K562 (cell line): ENCODE results near the gene CAPZB. TPM values are rescaled to one million over a fixed set of nuclear protein-coding genes. Genes with fewer than 3 reads are reported as not detected.

Experiments
- CBFA2T2 ChIP-seq: fragments of 450-650 bp; conservative IDR thresholded peaks from 2 replicates; pipeline ENCODE4 v1.6.1; 2017; ENCODE audit warnings: mild to moderate bottlenecking
- ELF2 ChIP-seq: fragments of 250-450 bp; sonication (Bioruptor Pico); IDR thresholded peaks from 2 replicates; pipeline ENCODE4 v1.5.0; 2021; ENCODE audit warnings: mild to moderate bottlenecking
- ILF3 ChIP-seq: fragments of 450-650 bp; IDR thresholded peaks from 2 replicates; pipeline ENCODE4 v1.6.1; 2018; ENCODE audit warnings: antibody characterized with exemption, mild to moderate bottlenecking, moderate library complexity, borderline replicate concordance
- KLF1 ChIP-seq: fragments of 450-650 bp; IDR thresholded peaks from 2 replicates; pipeline ENCODE4 v1.6.1; 2016; ENCODE audit warnings: missing genetic modification characterization, missing compliant biosample characterization
- NRF1 ChIP-seq, 2 experiments: fragments of 450-650 bp; IDR thresholded peaks in 1 of 2; conservative IDR thresholded peaks in 1 of 2; 2 replicates each; pipeline ENCODE4 v1.6.1; 2014; ENCODE audit warnings: mild to moderate bottlenecking in 2 of 2
- PHB2 ChIP-seq: fragments of 450-650 bp; IDR thresholded peaks from 2 replicates; pipeline ENCODE4 v1.6.1; 2017; ENCODE audit warnings: low read depth
- PHF21A ChIP-seq: fragments of 450-650 bp; IDR thresholded peaks from 2 replicates; pipeline ENCODE4 v1.6.1; 2017; ENCODE audit warnings: low read depth, borderline replicate concordance
- POU5F1 ChIP-seq: fragments of 150-350 bp; IDR thresholded peaks from 2 replicates; pipeline ENCODE4 v1.6.1; 2014; ENCODE audit warnings: borderline replicate concordance, low read length, low read depth, mild to moderate bottlenecking; ENCODE audit not compliant: partially characterized antibody
- SAFB2 ChIP-seq: fragments of 200-400 bp; formaldehyde crosslinking; IDR thresholded peaks from 2 replicates; pipeline ENCODE4 v1.6.1; 2018; ENCODE audit warnings: borderline replicate concordance, low read length, low read depth, moderate library complexity; ENCODE audit not compliant: severe bottlenecking
- TAF1 ChIP-seq: IDR thresholded peaks from 2 replicates; pipeline ENCODE4 v1.6.1; 2011; ENCODE audit warnings: mild to moderate bottlenecking, low read length, moderate library complexity; ENCODE audit not compliant: insufficient read depth, control insufficient read depth, severe bottlenecking; ENCODE audit errors: extremely low read depth
- ZNF3 ChIP-seq: fragments of 250-450 bp; sonication (Bioruptor Pico); IDR thresholded peaks from 2 replicates; pipeline ENCODE4 v1.5.0; 2021; ENCODE audit warnings: mild to moderate bottlenecking, moderate library complexity
- ZNF583 ChIP-seq: fragments of 250-450 bp; sonication (Bioruptor Pico); IDR thresholded peaks from 2 replicates; pipeline ENCODE4 v1.4.0; 2020
- polyA plus RNA-seq, 8 experiments: library from polyadenylated mRNA; depleted of rRNA in 4 of 8; stranded (reverse) in 5 of 8; unstranded in 3 of 8; fragments of >200 nt; fragmentation: Nextera tagmentation in 2 of 8; fragmentation: Illumina TruSeq in 1 of 8; extraction: Ambion mirVana in 2 of 8; extraction: Trizol in 1 of 8; gene quantifications; 2 replicates each; pipeline versions ENCODE4 v1.2.1 to v1.2.3, GENCODE V29; 2011 to 2014; ENCODE audit warnings: inconsistent platforms in 1 of 8, missing spikeins in 1 of 8
- total RNA-seq, 7 experiments: library from RNA; depleted of rRNA in 6 of 7; stranded (reverse); fragments of >200 nt in 6 of 7; fragmentation: Illumina TruSeq in 2 of 7; extraction: Trizol in 2 of 7; gene quantifications; 2 replicates each; pipeline versions ENCODE4 v1.2.1 to v1.2.3, GENCODE V29; 2011 to 2021; ENCODE audit warnings: low replicate concordance in 1 of 7
- TF ChIP-seq, protein P1 (sequence below): fragments of 150-350 bp; IDR thresholded peaks from 2 replicates; pipeline ENCODE4 v1.6.1; 2014; ENCODE audit warnings: low read depth, mild to moderate bottlenecking, low read length, borderline replicate concordance
- TF ChIP-seq, protein P2 (sequence below): fragments of 250-450 bp; sonication (Bioruptor Pico); IDR thresholded peaks from 2 replicates; pipeline ENCODE4 v1.4.0; 2020; ENCODE audit warnings: mild to moderate bottlenecking, moderate library complexity, borderline replicate concordance
- TF ChIP-seq, protein P3 (sequence below): sonication (generic); formaldehyde crosslinking; IDR thresholded peaks from 2 replicates; pipeline ENCODE4 v1.8.0; 2023; ENCODE audit warnings: mild to moderate bottlenecking, missing genetic modification reagents
- TF ChIP-seq, protein P4 (sequence below): IDR thresholded peaks from 2 replicates; pipeline ENCODE4 v1.6.1; 2012; ENCODE audit warnings: low read depth, low read length, improper control_type of control experiment, borderline replicate concordance
- TF ChIP-seq, protein P5 (sequence below): fragments of 250-450 bp; sonication (Bioruptor Pico); IDR thresholded peaks from 2 replicates; pipeline ENCODE4 v1.5.0; 2021

CAPZB gene
- total and polyA plus RNA-seq, 9 of the 15 experiments (the other 6 are each of a cell fraction or from before 2014, with no cell fraction given), result 57.6 to 297 (median 125) TPM

DNA sequence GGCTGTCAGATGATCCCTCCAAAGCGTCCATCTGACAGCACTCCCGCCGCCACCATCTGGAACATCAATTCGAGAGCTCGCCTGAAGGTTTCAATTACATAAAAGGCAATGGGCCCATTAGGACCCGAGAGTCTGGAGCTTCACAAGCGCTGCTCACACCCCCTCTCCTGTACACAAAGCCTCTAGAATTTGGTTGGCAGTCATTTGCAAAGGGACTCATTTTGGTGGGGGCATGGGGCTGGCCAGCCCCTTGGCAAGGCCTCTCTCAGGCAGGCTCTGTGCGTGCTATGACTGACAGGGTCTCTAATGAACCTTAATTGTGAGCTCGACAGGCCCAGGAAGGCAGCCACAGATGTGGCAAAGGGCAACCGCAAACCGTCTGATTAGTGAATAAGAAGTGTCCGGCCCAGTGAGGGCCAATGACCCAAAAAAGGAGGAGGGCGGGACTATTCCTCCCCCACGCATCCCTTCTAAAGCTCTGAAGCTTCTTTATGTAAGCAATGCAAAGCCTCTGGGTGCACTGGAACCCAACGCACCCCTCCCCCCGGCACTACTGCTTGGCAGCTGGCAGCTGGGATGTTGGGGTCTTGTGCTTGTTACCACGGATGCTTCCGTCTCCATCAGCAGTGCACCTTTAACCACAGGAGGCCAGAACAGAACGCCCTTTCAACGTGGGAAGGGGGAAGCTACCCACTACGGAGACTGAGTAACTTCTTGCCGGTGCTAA, 79.4 kb downstream of the CAPZB start (continued):
- TF ChIP-seq, protein P1, sequence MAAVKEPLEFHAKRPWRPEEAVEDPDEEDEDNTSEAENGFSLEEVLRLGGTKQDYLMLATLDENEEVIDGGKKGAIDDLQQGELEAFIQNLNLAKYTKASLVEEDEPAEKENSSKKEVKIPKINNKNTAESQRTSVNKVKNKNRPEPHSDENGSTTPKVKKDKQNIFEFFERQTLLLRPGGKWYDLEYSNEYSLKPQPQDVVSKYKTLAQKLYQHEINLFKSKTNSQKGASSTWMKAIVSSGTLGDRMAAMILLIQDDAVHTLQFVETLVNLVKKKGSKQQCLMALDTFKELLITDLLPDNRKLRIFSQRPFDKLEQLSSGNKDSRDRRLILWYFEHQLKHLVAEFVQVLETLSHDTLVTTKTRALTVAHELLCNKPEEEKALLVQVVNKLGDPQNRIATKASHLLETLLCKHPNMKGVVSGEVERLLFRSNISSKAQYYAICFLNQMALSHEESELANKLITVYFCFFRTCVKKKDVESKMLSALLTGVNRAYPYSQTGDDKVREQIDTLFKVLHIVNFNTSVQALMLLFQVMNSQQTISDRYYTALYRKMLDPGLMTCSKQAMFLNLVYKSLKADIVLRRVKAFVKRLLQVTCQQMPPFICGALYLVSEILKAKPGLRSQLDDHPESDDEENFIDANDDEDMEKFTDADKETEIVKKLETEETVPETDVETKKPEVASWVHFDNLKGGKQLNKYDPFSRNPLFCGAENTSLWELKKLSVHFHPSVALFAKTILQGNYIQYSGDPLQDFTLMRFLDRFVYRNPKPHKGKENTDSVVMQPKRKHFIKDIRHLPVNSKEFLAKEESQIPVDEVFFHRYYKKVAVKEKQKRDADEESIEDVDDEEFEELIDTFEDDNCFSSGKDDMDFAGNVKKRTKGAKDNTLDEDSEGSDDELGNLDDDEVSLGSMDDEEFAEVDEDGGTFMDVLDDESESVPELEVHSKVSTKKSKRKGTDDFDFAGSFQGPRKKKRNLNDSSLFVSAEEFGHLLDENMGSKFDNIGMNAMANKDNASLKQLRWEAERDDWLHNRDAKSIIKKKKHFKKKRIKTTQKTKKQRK, result no peak
- TF ChIP-seq, protein P2, sequence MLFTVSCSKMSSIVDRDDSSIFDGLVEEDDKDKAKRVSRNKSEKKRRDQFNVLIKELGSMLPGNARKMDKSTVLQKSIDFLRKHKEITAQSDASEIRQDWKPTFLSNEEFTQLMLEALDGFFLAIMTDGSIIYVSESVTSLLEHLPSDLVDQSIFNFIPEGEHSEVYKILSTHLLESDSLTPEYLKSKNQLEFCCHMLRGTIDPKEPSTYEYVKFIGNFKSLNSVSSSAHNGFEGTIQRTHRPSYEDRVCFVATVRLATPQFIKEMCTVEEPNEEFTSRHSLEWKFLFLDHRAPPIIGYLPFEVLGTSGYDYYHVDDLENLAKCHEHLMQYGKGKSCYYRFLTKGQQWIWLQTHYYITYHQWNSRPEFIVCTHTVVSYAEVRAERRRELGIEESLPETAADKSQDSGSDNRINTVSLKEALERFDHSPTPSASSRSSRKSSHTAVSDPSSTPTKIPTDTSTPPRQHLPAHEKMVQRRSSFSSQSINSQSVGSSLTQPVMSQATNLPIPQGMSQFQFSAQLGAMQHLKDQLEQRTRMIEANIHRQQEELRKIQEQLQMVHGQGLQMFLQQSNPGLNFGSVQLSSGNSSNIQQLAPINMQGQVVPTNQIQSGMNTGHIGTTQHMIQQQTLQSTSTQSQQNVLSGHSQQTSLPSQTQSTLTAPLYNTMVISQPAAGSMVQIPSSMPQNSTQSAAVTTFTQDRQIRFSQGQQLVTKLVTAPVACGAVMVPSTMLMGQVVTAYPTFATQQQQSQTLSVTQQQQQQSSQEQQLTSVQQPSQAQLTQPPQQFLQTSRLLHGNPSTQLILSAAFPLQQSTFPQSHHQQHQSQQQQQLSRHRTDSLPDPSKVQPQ (CRISPR knock-in tag), result no peak
- no peak for TF ChIP-seq ZNF3
- no peak for TF ChIP-seq ILF3
- TF ChIP-seq NRF1 (conservative IDR thresholded peaks at IDR 0.05 in 1 of 2, IDR thresholded peaks at IDR 0.05 in 1 of 2), result peak; percentile 9 to 29; a peak in 1 of 4 replicates
- no peak for TF ChIP-seq KLF1
- TF ChIP-seq, protein P3, sequence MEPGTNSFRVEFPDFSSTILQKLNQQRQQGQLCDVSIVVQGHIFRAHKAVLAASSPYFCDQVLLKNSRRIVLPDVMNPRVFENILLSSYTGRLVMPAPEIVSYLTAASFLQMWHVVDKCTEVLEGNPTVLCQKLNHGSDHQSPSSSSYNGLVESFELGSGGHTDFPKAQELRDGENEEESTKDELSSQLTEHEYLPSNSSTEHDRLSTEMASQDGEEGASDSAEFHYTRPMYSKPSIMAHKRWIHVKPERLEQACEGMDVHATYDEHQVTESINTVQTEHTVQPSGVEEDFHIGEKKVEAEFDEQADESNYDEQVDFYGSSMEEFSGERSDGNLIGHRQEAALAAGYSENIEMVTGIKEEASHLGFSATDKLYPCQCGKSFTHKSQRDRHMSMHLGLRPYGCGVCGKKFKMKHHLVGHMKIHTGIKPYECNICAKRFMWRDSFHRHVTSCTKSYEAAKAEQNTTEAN, result no peak
- TF ChIP-seq POU5F1, result no peak
- no peak for TF ChIP-seq ELF2 (CRISPR knock-in tag)
- TF ChIP-seq TAF1, result no peak
- no peak for TF ChIP-seq PHF21A
- TF ChIP-seq CBFA2T2, result no peak
- TF ChIP-seq, protein P4, sequence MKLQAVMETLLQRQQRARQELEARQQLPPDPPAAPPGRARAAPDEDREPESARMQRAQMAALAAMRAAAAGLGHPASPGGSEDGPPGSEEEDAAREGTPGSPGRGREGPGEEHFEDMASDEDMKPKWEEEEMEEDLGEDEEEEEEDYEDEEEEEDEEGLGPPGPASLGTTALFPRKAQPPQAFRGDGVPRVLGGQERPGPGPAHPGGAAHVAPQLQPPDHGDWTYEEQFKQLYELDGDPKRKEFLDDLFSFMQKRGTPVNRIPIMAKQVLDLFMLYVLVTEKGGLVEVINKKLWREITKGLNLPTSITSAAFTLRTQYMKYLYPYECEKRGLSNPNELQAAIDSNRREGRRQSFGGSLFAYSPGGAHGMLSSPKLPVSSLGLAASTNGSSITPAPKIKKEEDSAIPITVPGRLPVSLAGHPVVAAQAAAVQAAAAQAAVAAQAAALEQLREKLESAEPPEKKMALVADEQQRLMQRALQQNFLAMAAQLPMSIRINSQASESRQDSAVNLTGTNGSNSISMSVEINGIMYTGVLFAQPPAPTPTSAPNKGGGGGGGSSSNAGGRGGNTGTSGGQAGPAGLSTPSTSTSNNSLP, result no peak
- TF ChIP-seq, protein P5, sequence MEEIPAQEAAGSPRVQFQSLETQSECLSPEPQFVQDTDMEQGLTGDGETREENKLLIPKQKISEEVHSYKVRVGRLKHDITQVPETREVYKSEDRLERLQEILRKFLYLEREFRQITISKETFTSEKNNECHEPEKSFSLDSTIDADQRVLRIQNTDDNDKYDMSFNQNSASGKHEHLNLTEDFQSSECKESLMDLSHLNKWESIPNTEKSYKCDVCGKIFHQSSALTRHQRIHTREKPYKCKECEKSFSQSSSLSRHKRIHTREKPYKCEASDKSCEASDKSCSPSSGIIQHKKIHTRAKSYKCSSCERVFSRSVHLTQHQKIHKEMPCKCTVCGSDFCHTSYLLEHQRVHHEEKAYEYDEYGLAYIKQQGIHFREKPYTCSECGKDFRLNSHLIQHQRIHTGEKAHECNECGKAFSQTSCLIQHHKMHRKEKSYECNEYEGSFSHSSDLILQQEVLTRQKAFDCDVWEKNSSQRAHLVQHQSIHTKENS (CRISPR knock-in tag), result no peak
- no peak for TF ChIP-seq ZNF583 (CRISPR knock-in tag)
- TF ChIP-seq SAFB2, result no peak
- TF ChIP-seq PHB2, result no peak
